GM06990 (cell line): Measurements from ENCODE around the gene MAPK13.
"Not testable (repeated sequence)": the region's sequence is repeated elsewhere in the genome, so short reads cannot be mapped to it uniquely, and the experiment has no call there.

ENCODE experiments used
- DNase-seq: peaks from one replicate; pipeline ENCODE4 v3.0.0-alpha.2; 2011; ENCODE audit not compliant: insufficient read length; ENCODE audit errors: extremely low read depth
- H3K27me3 ChIP-seq: replicated peaks from 2 replicates; pipeline ENCODE4 v1.6.0; 2011; ENCODE audit warnings: low read length; ENCODE audit not compliant: control insufficient read depth, insufficient read depth
- H3K36me3 ChIP-seq: 2 replicates; pipeline ENCODE4 v1.5.1; 2011; ENCODE audit warnings: low read length; ENCODE audit not compliant: control insufficient read depth, insufficient read depth
- H3K4me3 ChIP-seq: replicated peaks from 2 replicates; pipeline ENCODE4 v1.5.1; 2011; ENCODE audit warnings: low read depth, mild to moderate bottlenecking, control low read depth, low read length
- CTCF ChIP-seq: IDR thresholded peaks from 2 replicates; pipeline ENCODE4 v1.5.1; 2011; ENCODE audit warnings: low read length, control low read depth, mild to moderate bottlenecking, inconsistent platforms; ENCODE audit not compliant: insufficient read depth, poor library complexity, severe bottlenecking

The MAPK13 gene

DNA sequence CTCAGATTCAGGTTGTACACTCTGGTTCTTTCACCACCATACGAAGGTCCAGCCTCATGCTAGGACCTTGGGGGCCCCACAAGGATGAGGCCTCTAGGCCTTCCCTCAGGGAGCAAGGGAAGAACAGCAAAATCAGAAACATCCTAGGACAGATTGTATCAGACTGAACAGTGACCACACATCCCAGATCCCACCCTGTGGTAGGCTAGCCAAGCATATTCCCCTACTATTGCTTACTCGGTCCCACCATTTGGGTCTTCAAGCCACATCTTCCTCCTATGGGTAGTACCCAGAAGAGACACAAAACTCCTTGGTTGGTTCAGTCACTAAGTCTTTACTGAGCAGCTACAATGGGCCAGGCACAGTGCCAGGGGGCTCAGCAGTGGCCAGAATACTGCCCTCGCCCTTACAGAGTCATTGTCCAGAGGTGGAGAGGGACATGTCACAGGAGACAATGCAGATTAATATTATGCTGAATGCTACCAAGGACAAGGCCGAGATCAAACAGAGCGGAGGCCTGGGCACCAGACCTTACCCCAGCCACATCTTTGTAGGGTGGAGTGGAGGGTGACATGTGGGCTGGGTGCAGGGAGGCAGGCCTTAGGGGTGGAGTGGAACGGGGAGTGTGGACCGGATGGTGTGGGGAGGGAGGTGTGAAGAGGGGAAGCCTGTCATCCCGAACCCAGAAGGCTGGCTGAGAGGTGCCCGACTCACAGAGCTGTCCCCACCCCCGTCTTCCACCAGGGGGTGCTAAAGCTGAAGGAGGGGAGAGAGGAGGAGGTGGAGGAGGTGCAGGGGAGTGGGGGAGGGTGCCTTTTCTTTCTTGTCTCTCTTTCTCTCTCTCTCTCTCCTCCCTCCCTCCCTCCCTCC is 6.8 kb upstream of the MAPK13 start:
- no peaks in the 10 kb centered on the region for H3K36me3 ChIP-seq
- peak; percentile 79 for DNase-seq
- TF ChIP-seq CTCF = peak; percentile 93
- no peak overlapping the region for H3K4me3 ChIP-seq
- no peaks in the 10 kb centered on the region for H3K27me3 ChIP-seq

DNA sequence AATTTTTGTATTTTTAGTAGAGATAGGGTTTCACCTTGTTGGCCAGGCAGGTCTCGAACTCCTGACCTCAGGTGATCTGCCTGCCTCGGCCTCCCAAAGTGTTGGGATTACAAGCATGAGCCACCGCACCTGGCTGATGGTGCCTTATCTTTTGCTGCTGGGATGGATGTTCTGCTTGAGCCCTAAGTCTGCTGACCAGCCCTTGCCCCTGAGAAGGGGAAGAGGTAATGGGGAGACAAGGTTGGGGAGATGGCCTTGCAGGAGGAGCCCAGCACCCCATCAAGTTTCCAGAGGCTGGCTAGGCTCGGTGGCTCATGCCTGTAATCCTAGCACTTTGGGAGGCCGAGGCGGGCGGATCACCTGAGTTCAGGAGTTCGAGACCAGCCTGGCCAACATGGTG is 6.0 kb upstream of the MAPK13 start:
- not testable (repeated sequence) for H3K27me3 ChIP-seq, H3K36me3 ChIP-seq, H3K4me3 ChIP-seq, DNase-seq

DNA sequence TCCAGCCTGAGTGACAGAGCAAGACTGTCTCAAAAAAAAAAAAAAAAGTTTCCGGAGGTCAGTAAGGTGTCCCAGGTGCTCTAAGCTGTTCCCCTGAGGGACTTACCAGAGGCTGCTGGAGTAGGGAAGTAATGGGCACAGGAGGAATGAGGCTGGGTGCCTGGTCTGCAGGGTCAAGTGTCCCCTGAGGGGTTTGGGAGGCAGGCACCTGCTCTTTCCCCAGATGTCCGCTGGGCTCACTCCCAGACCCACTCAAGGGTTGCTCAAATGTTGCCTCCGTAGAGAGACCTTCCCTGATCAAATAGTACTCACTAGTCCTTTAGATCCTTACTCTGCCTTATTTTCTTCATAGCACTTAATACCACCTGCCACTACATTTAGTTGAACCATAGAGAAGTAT is 5.4 kb upstream of the MAPK13 start:
- Histone ChIP-seq H3K27me3 (no peaks in the 10 kb centered on the region; the same call in 1 of the 2 replicates), H3K36me3 (no peaks in the 10 kb centered on the region), H3K4me3 (no peak overlapping the region)
- DNase-seq = no peak
- no peak for TF ChIP-seq CTCF

DNA sequence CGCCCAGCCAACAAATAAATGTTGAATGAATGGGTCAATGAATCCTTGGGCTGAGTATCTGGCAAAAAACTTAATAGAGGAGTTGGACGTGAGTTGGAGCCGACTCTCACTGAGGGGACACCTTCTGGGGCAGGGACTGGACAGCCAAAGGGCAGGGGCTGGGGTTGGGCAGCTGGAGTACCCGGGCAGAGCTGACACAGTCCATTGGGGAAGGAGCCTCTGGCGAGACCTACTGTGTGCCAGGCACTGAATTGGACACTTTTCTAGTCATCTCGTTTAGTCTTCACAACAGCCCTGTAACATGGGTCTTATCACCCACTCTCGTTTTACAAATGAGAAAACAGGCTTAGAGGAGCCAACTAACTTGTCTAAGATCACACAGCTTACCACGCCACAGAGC is 4.7 kb upstream of the MAPK13 start:
- Histone ChIP-seq H3K36me3 (no peaks in the 10 kb centered on the region), H3K4me3 (no peak overlapping the region), H3K27me3 (no peaks in the 10 kb centered on the region; the same call in 1 of the 2 replicates)
- no peak for TF ChIP-seq CTCF
- no peak for DNase-seq

GRCh38 chr6:36126121-36126520 is 4.2 kb upstream of the MAPK13 start:
- TF ChIP-seq CTCF = no peak
- Histone ChIP-seq H3K4me3 (no peak overlapping the region), H3K27me3 (no peaks in the 10 kb centered on the region; the same call in 1 of the 2 replicates), H3K36me3 (no peaks in the 10 kb centered on the region)
- DNase-seq = no peak

- H3K27me3 ChIP-seq = no peaks in the 10 kb centered on the region; the same call in 1 of the 2 replicates
- H3K4me3 ChIP-seq = no peak overlapping the region
- DNase-seq = no peak
- H3K36me3 ChIP-seq = no peaks in the 10 kb centered on the region
- TF ChIP-seq CTCF = no peak
These were observed 3.5 kb upstream of the MAPK13 start for GRCh38 chr6:36126553-36127458.
